ENCODE results near the gene MT1M.
A peak's percentile ranks its signal among the peaks of the same experiment; 100 is the strongest.
"Not testable (repeated sequence)": the region's sequence is repeated elsewhere in the genome, so short reads cannot be mapped to it uniquely, and the experiment has no call there.

The MT1M gene

DNA sequence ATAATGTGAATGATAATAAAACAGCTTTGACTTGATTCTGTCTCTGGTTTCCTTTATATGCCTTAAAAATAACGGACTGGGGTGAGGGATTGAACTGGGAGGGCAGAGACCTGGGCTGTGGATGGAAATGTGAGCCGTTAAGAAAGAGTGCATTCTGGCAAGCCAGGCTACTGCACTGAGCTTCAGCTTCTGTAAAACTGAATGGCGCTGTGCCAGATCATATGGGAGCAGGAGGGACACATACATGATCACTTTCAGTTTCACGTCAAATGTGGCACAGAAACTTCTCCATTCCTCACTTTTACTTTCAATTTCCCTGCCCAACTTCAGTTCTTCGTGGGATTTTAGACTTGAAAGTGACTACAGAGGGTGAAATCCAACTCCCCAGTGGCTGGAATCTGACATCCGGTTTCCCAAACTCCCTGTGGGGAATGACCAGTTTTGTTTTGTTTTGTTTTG is 23.0 kb upstream of the MT1M start:
- peak; percentile 75 for DNase-seq

GRCh38 chr16:56610017-56610608 is 22.3 kb upstream of the MT1M start:
- peak; percentile 70 for DNase-seq

DNA sequence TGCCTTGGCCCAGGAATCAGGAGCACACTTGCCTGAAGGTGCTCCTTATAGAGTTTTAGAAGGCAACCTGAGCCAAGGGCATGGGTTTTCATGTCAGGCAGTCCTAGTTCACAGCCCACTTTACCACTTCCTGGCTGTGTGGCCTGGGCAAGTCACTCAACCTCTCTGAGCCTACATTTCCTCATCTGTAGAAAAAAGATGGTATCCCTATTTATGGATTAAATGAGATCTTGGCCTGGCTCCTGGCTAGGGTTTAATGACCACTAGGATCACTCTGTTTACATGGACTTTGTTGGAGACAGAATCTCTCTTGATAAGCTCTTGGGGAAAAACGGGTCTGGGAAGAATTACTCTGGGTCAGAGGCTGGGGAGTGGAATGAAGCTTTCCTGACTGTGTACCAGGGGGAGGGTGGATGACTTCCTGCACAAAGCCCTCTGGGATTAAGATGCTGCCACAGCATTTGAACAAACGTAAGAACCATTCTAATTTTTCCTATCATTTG is 21.8 kb upstream of the MT1M start:
- no peak for DNase-seq

GRCh38 chr16:56611281-56611833 is 21.1 kb upstream of the MT1M start:
- DNase-seq: no peak

- no peak for DNase-seq
Measured at GRCh38 chr16:56613706-56614105, 18.8 kb upstream of the MT1M start.

- no peak for DNase-seq
Measured at GRCh38 chr16:56614549-56614991, 17.9 kb upstream of the MT1M start.

GRCh38 chr16:56615353-56615752 is 17.1 kb upstream of the MT1M start:
- no peak for DNase-seq

DNA sequence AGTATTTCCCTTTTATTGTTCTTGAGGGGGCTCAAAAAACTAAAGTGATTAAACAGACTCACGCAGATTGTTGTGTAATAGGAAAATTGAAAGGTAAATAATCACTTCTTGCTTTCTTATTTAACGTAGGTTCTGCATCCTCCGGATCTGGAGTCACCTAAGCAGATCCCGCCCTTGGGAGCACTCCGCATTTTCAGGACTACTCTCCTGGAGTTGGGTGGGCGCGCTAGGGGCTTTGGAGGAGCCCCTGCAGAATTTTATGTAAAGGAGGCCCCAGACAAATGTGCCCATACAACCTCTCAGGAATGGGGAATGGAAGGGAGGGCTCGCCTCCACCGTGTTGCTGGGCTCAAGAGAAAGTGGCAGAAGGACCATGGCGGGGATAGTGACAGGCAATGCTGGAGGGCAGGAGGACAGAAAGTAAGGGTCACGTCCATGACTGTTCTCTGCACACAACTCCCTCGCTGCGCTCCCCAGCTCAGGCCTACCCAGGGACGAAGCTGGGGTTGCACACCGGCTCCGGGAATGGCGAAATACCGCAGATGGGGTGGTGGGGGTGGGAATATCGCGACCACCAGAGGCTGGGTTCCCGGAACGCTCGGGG is 15.7 kb upstream of the MT1M start:
- DNase-seq: no peak

GRCh38 chr16:56617212-56618085 is 15.0 kb upstream of the MT1M start:
- DNase-seq: peak; percentile 24

- no peak for DNase-seq
Measured at GRCh38 chr16:56618138-56618537, 14.3 kb upstream of the MT1M start.

- no peak for DNase-seq
Measured at GRCh38 chr16:56620339-56620897, 12.0 kb upstream of the MT1M start.

- DNase-seq: not testable (repeated sequence)
Measured at GRCh38 chr16:56621665-56622445, 10.6 kb upstream of the MT1M start.

GRCh38 chr16:56623184-56623583 is 9.3 kb upstream of the MT1M start:
- DNase-seq: not testable (repeated sequence)

DNA sequence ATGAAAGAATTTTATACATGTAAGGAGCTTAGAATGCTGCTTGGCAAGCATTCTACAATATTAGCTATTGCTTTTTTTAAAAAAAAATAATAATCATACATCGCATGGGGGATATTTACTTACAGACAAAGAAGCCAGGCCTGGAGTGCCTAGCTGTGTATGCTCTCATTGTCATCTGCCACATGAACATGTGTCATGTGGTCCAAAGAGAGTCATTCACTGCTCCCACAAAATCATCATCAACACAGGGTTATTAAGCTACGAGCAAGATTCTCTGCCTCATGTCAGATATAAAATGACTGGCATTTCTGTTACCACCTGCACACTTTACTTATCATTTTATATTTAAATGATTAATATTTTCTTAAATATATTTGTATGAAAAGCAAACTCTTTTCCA is 8.8 kb upstream of the MT1M start:
- DNase-seq: no peak

- no peak for DNase-seq
Measured at GRCh38 chr16:56625140-56625942, 7.1 kb upstream of the MT1M start, which contains the start of gene MT1E. MT1E (plus strand) TSS chr16:56625781; CDS start chr16:56625852, 71 bp downstream.

DNA sequence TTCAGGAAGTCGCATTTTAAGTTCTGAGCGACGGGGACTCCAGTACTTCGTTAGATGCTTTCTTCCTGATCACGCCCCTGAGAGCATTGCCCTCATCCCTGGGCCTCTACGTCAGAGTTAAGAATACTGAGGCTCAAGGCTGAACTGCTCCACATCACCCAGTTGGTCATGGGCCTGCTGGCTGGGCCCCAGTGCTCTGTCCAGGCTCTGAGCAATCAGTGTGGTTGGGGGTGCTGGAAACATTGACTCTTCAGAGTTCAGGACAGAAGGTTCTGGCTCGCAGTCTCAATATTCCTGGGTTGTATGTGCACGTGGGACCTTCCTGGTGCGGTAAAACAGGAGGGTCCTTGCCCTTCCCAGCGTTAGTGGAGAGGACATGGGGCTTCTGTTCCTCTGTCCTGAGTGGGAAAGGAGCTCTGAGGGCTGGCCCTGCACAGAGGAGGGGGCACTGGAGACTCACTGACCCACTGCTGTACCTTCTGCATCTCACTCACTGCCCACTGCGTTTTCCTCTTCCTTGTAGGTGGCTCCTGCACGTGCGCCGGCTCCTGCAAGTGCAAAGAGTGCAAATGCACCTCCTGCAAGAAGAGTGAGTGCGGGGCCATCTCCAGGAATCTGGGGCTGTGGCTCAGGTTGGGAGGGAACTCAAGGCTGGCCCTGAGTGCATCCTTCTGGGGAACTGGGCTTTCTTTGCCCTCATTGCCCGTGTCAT is 6.4 kb upstream of the MT1M start:
- no peak for DNase-seq

GRCh38 chr16:56626685-56627084 is 5.8 kb upstream of the MT1M start:
- DNase-seq: no peak

- DNase-seq: no peak
Measured at GRCh38 chr16:56628486-56629350, 3.7 kb upstream of the MT1M start.

DNA sequence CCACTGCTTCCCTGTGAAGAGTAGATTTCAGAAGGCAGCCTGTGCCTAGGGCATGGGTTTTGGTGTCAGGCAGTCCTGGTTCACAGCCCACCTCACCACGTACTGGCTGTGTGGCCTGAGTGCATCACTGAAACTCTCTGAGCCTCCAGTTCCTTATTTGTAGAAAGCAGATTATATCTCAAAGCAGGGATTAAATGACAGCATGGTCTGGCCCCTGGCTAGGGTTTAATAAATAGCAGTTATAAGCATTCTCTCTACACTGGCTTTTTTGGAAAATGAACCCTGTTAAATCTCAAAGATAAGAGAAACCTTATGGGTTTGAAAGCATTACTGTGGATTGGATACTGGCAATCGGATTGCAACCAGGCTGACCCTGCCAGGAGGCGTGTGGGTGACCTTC is 2.9 kb upstream of the MT1M start:
- no peak for DNase-seq
